SKM-1 (cell line): ENCODE data around the gene RALA.
A peak's percentile ranks its signal among the peaks of the same experiment; 100 is the strongest.
"Not testable (repeated sequence)": the region's sequence is repeated elsewhere in the genome, so short reads cannot be mapped to it uniquely, and the experiment has no call there.

Experiments
- DNase-seq: peaks from one replicate; lab custom pipeline; 2025; ENCODE audit not compliant: unreplicated experiment; lab: John Stamatoyannopoulos, UW

Gene RALA

DNA sequence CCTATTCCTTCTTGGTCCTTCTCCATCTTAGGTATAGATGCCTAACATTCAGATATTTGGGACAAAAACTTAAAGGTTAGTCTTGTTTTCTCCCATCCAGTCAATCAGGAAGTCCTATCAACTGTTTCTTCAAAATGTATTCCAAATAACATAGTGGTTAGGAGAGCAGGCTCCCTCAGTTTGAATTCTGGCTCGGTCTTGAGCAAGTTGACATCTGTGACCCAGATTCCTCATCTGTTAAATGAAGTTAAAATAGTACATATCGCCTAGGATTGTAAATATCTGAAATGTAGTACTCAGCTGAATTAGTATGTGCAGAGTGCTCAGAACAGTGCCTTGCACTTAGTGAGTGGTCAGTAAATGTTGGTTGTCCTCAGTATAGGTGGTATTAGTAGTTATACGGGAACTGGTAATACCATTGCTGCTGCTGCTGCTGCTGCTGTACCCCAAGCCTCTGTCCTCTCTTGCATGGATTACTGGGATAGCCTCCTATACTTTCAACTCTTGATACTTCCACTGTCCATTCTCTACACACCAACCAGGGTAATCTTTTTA is 58.6 kb downstream of the RALA start:
- no peak for DNase-seq

DNA sequence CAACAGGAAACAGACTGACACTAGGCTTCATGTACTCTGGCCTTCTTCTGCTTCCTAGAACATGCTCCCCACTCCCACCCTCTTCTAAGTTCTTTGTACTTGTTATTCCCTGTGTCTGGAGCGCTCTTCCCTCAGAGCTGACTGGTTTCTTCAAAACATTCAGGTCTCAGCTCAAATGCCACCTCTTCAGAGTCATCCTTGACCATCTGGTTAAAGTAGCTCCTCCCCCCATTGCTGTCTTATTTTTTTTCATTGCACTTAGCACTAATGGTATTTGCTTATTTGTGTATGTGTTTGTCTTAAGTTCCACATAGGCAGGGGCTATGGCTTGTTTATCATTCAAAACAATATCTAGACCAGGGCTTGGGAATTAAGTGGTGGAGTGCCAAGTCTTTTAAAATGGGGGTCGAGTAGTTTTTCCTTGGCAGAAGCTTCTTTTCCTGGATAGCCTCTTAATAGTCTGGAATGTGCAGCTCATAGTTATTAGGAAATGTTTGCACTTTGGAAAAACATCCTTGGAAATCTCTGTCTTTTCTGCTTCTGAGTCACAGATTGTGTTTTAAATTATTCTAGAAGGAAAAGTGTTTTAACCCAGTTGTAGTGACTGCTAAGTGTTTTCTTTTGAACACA is 60.0 kb downstream of the RALA start:
- DNase-seq, result no peak

DNA sequence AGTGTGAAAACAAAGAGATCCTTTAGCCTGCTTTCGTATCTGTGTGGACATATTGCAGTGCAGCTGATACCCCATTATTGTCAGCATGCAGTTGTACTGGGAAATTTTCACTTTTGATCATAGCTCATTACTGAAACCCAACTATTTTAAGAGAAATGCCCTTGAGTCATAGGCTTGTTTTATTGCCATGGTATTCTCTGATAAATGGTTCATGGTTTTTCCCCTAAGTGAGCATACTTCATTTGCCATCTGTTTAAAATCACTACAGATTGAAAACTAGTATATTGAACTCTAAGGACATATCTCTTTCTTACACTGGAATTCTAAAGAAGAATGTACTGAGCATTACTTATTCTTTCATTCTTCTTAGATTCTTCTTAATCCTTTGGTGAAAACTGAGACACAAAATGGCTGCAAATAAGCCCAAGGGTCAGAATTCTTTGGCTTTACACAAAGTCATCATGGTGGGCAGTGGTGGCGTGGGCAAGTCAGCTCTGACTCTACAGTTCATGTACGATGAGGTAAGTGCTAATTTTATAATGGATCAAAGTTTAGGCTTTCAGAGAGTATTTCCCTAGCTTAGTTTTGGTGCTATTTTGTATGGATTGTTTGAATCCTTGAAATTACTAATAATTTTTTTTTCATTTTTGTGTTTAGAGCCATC is 63.0 kb downstream of the RALA start:
- no peak for DNase-seq

DNA sequence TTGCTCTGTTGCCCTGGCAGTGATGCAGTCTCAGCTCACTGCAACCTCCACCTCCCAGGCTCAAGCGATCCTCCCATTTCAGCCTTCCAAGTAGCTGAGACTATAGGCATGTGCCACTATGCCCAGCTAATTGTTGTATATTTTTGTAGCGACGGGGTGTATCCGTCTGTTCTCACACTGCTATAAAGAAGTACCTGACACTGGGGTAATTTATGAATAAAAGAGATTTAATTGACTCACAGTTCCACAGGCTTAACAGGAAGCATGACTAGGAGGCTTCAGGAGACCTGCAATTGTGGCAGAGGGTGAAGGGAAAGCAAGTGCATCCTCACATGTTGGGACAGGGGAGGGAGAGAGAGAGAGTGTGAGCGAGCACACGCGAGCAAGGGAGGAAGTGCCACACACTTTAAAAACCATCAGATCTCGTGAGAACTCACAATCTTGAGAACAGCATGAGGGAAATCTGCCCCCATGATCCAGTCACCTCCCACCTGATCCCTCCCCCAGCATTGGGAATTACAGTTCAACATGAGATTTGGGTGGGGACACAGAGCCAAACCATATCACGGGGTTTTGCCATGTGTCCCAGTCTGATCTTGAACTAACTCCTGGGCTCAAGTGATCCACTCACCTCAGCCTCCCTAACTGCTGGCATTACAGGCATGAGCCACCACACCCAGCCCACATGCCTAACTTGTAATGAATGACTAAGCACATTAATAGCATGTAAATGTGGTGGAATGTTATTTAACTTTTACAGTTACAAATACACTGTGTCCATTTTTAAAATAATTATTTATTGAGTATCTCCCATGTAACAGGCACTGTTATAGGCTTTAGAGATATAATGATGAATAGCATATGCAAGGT is 65.5 kb downstream of the RALA start:
- DNase-seq, result no peak

DNA sequence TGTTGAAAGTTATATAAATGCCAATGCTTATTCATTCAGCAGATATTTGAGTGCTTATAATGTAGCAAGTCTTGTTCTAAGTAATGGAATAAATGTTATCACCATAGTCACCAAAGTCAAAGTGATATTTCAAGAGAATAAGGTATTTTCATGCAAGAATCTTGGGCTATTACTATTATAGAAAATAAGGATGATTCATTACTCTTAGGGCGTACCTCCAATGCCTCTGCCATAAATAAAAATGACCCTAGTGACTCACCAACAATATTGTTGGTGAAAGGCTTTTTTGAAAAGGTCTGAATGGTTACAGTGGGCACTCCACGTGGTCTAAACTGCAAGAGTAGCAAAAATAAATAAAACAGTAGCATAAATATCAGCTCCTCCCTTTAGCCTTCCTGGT is 68.4 kb downstream of the RALA start:
- DNase-seq, result no peak

DNA sequence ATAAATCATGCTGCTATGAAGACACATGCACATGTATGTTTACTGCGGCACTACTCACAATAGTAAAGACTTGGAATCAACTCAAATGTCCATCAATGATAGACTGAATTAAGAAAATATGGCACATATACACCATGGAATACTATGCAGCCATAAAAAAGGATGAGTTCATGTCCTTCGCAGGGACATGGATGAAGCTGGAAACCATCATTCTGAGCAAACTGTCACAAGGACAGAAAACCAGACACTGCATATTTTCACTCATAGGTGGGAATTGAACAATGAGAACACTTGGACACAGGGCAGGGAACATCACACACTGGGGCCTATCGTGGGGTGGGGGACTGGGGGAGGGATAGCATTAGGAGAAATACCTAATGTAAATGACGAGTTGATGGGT is 69.7 kb downstream of the RALA start:
- not testable (repeated sequence) for DNase-seq

DNA sequence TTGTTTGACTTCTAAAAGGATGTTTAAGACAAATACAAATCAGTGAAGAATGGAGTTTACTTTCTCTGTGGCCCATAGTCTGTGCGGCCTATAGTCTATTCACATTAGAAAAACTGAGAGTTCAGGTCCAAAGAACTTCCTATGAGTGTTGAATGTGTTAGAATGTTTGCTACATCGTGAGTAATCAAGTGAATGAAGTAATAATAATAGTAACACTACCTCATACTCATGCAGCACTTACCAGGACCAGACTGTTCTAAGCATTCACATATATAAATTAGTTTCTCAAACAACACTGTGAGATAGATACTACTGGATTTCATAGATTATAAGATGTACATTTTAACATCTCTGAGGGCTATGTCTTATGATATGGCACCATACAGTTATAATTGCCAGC is 70.4 kb downstream of the RALA start:
- DNase-seq, result no peak

DNA sequence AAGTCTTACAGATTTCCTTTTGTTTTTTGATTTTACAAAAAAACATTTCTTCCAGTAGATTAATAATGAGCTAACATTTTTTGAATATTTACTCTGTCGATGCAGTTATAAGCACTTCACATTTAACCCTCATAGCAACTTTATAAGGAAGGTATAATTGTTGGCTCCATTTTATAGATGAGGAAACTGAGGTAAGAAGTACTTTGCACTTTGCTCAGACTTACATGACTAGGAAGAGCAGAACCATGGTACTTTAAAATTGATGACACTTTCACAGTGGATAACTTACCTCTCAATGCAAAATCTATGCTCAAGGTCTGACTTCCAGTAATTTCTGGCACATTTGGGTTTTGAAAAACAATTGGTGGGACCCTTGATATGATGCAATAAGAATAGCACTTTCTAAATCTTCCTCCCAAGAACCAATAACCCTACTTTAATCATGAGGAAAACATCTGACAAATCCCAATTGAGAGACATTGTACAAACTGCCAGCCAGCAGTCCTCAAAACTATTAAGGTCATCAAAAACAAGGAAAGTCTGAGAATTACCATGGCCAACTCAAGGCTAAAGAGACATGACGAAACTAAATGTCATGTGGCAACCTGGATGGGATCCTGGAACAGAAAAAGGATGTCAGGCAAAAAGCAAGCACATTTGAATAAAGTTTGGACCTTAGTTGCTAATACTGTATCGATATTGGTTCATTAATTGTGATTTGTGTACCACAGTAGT is 72.6 kb downstream of the RALA start:
- DNase-seq, result no peak

DNA sequence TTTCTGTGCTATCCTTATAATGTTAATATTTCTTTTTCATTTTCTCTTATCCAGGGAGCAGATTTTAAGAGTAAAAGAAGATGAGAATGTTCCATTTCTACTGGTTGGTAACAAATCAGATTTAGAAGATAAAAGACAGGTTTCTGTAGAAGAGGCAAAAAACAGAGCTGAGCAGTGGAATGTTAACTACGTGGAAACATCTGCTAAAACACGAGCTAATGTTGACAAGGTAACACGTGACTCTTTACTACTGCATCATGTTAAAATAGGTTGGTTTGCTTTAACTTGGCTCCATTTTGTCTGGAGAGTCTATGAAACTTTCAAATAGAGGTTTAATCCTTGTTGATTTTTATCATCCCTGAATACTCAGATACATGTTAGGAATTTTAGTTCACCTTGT is 73.3 kb downstream of the RALA start:
- no peak for DNase-seq

DNA sequence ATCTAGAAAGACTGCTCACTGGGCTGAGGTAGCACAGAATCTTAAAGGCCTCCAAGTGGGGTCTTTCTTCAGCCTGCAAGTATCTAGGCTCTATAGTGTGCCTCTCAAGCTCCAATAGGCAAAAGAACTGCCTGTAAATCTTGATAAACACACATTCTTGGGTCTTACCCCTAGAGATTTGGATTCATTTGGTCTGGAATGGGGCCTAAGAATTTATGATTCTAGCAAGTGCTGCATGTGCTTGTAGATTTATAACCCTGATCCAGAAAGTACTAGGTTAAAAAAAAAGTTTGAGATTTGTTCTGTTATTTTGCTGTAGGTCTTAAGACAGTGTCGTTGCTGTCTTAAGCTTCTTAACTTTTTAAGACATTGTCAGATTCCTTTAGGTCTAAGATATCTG is 74.1 kb downstream of the RALA start:
- no peak for DNase-seq

DNA sequence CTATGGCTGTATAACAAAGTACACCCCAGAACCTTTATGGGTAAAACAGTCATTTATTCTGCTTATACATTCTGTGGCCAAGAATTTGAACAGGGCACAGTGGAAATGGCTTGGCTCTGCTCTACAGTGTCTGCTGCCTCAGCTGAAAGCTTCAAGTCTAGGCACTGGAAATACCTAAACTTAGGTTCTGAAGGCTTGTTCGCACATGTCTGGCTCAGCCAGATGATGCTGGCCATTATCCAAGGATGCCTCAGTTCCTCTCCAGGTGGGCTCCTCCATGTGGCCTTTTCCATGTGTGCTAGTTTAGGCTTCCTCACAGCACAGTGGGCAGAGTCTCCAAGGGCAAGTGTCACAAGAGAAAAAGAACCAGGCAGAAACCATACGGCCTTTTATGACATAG is 76.8 kb downstream of the RALA start:
- DNase-seq, result no peak

DNA sequence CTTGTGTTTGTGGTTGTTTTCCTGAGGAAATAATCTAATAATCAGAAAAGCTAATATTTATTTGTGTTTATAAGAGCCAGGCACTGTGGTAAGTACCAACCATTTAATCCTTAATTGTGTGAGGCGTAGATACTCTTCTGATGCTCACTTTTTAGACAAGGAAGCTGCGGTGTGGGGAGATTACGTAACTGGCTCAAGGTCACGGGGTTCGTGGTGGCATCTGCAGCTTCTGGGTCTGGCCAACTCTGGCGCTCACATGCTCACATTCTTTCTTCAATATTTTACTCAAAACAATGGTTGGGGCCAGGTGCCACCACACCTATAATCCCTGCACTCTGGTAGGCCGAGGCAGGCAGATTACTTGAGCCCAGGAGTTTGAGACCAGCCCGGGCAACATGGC is 77.6 kb downstream of the RALA start:
- DNase-seq, result peak; percentile 86

DNA sequence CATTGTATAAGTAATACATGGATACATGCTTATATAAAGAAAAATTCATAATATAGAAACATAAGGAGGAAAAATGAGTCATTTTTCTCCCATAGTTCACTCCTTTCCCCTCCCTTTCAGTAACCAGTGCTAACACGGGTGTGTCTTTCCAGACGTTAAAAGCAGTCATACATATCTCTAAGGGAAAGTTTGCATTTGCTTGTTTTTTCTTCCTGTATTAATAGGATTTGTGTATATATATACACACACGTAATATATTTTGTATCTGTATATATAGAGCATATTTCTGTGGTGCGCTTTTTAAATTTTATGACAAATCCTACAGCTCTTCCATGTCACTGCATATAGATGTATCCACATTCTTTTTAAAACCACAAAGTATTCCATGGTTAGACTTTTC is 78.8 kb downstream of the RALA start:
- DNase-seq, result no peak

DNA sequence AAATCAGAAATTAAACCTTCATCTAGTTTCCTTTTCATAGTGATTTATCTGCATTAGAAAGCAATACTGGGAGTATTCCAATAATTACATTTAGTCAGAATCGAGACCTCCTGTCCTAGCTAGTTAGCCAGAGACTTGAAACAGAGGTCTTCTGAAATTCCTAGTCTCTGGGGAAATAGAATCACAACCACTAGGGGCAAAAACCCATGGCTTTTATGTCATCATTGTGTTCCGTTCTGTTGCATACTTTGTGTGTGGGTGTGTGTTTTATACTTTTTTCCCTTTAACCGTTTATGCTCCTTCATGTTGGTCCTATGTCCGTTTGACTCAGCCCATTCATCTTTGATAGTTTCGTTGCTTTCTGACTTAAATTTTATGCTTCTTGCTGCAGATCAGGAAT is 79.8 kb downstream of the RALA start:
- no peak for DNase-seq

DNA sequence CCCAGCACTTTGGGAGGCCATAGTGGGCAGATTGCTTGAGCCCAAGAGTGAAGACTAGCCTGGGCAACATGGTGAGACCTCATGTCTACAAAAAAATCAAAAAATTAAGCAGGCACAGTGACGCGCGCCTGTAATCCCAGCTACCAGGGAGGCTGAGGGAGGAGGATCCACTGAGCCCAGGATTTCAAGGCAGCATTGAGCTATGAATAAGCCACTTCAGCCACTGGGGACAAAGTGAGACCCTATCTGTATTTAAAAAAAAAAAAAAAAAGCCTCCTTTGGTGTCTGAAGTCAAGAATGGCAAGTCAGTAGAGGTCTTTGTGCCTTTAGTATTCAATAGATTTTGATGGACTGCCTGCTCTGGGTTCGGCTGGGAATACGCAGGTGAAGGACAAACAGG is 85.7 kb downstream of the RALA start:
- DNase-seq, result no peak

DNA sequence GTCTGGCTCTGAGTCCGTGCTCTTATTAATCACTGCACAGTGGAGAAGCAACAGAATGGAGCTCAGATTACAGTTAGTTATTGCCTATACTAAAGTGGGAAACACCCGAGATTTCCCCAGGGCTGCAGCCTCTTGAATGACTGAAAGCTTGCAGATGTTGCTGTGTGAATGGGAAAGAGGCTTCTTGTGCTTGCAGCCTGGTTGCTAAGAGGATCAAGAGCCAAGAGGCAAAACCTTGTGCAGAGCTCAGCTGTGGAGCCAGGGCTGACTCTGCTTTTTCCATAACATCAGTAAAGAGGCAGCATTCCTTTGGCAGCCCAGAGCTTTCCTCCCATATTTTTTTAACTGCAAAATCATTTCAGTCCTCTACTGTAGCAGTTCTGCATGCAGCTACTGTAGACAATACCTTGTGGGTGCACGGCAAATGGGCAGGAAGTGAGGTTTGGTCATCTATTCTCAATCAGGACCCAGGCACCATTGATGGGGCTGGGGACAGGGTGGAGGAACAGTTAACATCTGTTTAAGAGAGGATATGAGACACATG is 86.5 kb downstream of the RALA start:
- no peak for DNase-seq

DNA sequence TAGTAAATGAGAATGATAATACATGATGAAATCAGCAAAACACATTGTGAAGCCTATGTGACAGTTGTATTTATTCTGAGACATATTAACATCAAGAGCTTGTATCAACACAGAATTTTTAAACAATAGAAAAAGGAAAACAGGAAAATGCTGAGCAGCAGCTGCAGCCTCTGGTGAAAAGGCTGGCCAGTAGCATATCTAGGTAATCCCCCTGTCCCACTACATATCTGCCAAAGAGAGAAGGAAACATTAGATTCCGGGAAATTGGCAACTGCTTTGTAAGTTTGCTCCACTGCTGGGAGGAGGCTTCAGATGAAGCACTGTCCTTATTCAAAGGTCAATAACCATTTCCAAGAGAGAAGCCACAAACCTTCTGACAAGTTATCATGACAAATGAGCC is 89.4 kb downstream of the RALA start:
- DNase-seq, result no peak

DNA sequence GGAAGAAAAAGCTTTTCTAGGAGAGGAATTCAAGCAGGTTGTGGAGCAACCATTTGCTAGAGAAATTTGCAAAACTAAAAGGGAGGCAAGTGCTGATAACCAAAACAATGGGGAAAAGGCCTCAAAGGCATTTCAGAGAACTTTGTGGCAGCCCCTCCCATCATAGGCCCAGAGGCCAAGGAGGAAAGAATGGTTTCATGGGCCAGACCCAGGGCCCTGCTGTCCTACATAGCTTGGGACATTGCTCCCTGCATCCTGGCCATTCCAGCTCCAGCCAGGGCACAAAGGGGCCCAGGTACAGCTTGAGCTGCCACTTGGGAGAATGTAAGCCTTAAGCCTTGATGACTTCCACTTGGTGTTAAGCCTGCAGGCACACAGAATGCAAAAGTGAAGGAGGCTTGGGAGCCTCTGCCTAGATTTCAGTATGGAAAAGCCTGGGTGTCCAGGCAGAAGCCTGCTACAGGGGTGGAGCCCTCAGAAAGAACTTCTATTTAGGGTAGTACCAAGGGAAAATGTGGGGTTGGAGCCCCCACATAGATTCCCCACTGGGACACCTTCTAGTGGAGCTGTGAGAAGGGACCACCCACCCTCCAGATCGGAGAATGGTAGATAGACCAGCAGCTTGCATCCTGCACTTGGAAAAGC is 91.2 kb downstream of the RALA start:
- DNase-seq, result no peak

DNA sequence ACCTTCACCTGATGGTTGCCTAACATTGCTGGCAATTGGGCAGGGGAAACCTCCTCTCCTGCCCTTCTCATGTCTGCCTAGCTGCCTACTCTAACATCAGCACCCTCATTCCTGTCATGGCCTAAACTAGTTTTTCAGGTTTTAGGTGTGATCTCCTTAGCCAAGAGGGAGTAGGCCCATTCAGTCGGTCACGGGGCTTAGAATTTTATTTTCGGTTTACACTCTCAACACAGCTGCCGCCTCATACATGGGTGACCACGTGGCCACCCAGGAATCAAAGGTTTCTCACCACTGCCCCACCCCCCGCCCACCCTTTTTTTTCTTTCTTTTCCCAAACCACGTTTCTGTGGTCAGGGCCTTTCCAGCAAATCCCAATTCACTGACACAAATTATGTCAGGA is 97.2 kb downstream of the RALA start:
- no peak for DNase-seq

DNA sequence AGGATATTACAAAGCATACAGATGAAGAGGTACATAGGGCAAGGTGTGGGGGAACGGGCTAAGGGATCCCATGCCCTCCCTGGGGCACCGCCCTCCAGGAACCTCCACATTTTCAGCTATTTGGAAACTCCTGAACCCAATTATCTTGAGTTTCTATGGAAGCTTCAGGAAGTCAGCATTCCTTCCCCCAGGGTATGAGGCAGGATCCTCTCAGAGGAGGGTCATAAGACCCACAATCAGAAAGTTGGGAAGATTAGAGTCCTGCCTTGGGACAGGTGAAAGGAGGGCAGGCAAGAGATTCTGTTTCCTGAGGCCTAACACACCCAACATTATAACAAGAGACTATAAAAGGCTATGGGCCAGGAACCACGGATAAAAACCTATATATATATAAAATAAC is 98.0 kb downstream of the RALA start:
- no peak for DNase-seq
